Glutamatergic neuron (in vitro differentiated cells): ENCODE measurements around the gene GATA5. TPM values are rescaled to one million over a fixed set of nuclear protein-coding genes. Genes with fewer than 3 reads are reported as not detected.

Experiments used
- DNase-seq: peaks from one replicate; pipeline ENCODE4 v3.0.0; 2022
- H3K27ac Mint-ChIP-seq: one replicate; pipeline ENCODE4 v1.8.0; 2020; ENCODE audit warnings: mild to moderate bottlenecking, mixed read lengths, inconsistent platforms; ENCODE audit not compliant: unreplicated experiment
- H3K27me3 Mint-ChIP-seq: one replicate; pipeline ENCODE4 v1.8.0; 2020; ENCODE audit warnings: mild to moderate bottlenecking, moderate library complexity, mixed read lengths, inconsistent platforms; ENCODE audit not compliant: unreplicated experiment
- H3K36me3 Mint-ChIP-seq: one replicate; pipeline ENCODE4 v1.8.0; 2020; ENCODE audit warnings: mild to moderate bottlenecking, mixed read lengths, inconsistent platforms; ENCODE audit not compliant: unreplicated experiment
- H3K4me1 Mint-ChIP-seq: one replicate; pipeline ENCODE4 v1.8.0; 2020; ENCODE audit warnings: mild to moderate bottlenecking, low read depth, mixed read lengths, inconsistent platforms; ENCODE audit not compliant: unreplicated experiment
- H3K4me3 Mint-ChIP-seq: one replicate; pipeline ENCODE4 v1.8.0; 2020; ENCODE audit warnings: mild to moderate bottlenecking, mixed read lengths, inconsistent platforms; ENCODE audit not compliant: unreplicated experiment
- H3K9me3 Mint-ChIP-seq: one replicate; pipeline ENCODE4 v1.8.0; 2020; ENCODE audit warnings: mild to moderate bottlenecking, moderate library complexity, mixed read lengths, inconsistent platforms; ENCODE audit not compliant: unreplicated experiment
- total RNA-seq: library from RNA; stranded (reverse); fragmentation: NEBNext Ultra II Directional; extraction: Animal tissue kit (Norgen Biotek cat#: 25700); gene quantifications from one replicate; pipeline ENCODE4 v1.2.1, GENCODE V29; 2021; ENCODE audit not compliant: unreplicated experiment
- TF ChIP-seq, protein P1 (sequence below): fragments of 200-600 bp; sonication (generic); IDR thresholded peaks from one replicate; pipeline ENCODE4 v1.5.0; 2021; ENCODE audit not compliant: partially characterized antibody, unreplicated experiment

The GATA5 gene
- total RNA-seq, 1 donor from 2014 or later: 1.3 TPM

DNA sequence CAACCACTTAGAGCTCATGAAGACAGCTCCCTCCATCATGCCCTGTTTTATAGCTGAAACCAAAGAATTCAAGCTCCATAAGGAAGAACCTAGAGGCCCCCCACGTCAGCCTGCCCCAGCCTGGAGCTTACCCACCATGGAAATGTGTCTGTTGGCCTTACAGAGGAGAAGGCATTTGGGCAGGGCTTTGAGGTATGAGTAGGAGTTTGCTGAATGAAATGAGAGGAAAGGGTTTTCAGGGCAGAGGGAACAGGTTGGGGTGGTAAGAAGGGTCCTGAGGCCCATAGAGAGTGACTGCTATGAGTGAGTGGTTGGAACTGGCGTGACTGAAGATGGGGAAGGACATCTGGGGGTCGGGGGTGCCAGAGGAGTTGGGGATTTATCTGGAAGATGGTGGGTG lies 12.7 kb upstream of the GATA5 start:
- TF ChIP-seq, protein P1, sequence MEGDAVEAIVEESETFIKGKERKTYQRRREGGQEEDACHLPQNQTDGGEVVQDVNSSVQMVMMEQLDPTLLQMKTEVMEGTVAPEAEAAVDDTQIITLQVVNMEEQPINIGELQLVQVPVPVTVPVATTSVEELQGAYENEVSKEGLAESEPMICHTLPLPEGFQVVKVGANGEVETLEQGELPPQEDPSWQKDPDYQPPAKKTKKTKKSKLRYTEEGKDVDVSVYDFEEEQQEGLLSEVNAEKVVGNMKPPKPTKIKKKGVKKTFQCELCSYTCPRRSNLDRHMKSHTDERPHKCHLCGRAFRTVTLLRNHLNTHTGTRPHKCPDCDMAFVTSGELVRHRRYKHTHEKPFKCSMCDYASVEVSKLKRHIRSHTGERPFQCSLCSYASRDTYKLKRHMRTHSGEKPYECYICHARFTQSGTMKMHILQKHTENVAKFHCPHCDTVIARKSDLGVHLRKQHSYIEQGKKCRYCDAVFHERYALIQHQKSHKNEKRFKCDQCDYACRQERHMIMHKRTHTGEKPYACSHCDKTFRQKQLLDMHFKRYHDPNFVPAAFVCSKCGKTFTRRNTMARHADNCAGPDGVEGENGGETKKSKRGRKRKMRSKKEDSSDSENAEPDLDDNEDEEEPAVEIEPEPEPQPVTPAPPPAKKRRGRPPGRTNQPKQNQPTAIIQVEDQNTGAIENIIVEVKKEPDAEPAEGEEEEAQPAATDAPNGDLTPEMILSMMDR: no peak
- no peaks in the 10 kb centered on the region for H3K36me3 Mint-ChIP-seq
- peaks cover 2% of the 10 kb centered on the region for H3K27me3 Mint-ChIP-seq
- no peak overlapping the region for H3K27ac Mint-ChIP-seq
- DNase-seq: no peak
- H3K4me1 Mint-ChIP-seq: peaks cover 1% of the 10 kb centered on the region
- H3K9me3 Mint-ChIP-seq: peaks cover 9% of the 10 kb centered on the region
- peak overlapping the region; percentile 18 for H3K4me3 Mint-ChIP-seq

DNA sequence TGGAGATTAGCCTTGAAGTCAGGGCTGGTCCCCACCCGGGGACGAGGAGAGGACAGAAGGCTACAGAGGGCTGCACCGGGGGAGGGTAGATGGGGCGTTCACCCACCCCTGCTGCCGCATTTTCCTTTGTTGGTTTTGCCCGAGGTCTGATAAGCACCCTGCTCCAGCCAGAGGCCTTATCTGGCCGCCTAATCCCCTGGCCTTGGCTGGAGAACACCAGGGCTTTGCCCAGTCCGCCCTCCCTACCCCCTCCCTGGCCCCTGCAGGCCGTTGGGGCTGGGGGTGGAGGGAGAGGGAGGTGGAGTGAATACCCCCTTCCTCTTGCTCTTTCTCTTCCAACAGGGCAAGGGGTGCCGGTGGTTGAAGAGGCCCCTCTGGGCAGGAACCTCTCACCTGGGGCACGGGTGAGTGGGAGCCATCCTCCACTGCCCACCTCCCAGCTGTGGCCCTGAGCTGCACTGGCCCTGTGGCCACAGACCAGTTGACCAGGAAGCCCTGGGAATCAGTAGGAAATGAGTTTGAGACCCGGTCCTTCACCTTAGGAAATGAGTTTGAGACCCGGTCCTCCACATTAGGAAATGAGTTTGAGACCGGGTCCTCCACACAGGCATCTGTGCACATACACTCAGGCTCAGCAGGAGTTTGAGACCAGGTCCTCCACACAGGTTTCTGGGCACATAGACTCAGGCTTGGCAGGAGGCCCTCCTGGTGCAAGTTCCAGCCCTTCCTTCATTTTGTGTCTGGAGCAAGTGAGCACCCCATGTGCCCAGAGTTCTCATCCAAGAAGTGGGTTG lies 12.0 kb upstream of the GATA5 start:
- Mint-ChIP-seq H3K36me3 (no peaks in the 10 kb centered on the region), H3K9me3 (peaks cover 9% of the 10 kb centered on the region), H3K27ac (no peak overlapping the region), H3K4me3 (no peak overlapping the region), H3K4me1 (peaks cover 4% of the 10 kb centered on the region), H3K27me3 (peaks cover 2% of the 10 kb centered on the region)
- TF ChIP-seq, protein P1: no peak
- no peak for DNase-seq

DNA sequence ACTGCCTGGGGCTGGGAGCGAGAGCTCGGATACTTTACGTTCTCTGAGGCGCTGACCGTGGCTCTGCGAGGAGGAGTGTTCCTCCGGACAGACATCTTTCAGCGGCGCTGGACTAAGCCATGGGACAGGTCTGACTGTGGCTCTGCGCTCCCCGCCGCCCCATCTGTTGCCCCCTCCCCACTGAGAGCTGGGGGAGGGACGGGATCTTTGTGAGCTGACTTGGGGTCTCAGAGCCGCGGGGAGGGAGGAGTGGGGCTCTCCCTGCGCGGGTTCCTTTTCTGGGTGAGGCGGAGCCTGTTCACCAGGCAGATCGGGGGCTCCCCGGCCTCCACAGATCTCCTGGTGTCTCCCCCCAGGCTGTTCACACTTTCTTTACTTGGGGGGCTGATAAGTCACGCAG lies 11.3 kb upstream of the GATA5 start:
- Mint-ChIP-seq H3K4me1 (peaks cover 4% of the 10 kb centered on the region), H3K4me3 (no peak overlapping the region), H3K9me3 (peaks cover 9% of the 10 kb centered on the region), H3K36me3 (no peaks in the 10 kb centered on the region), H3K27me3 (peaks cover 2% of the 10 kb centered on the region), H3K27ac (no peak overlapping the region)
- DNase-seq: no peak
- TF ChIP-seq, protein P1: no peak

DNA sequence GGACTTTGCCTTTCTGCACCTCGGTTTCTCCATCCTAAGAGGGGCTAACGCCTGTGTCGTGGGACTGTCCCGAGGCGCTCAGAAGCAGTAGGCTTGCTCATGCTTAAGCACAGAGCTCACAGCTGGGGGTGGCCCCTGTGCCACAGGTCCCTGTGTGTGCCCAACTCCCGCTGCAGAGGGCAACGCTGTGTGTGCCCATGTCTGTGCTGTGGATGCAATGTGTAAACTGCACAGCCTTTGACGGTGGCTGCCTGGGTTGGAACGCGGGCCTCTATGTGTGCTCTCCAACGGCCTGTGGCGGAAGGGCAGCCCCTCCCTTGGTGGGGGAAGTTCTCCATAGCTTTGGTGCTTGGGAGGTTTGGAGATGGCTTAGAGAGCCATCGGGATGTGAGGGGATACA lies 10.7 kb upstream of the GATA5 start:
- H3K36me3 Mint-ChIP-seq: no peaks in the 10 kb centered on the region
- H3K4me3 Mint-ChIP-seq: no peak overlapping the region
- H3K9me3 Mint-ChIP-seq: peaks cover 9% of the 10 kb centered on the region
- H3K4me1 Mint-ChIP-seq: peaks cover 5% of the 10 kb centered on the region
- H3K27me3 Mint-ChIP-seq: peaks cover 2% of the 10 kb centered on the region
- no peak overlapping the region for H3K27ac Mint-ChIP-seq
- TF ChIP-seq, protein P1: no peak
- DNase-seq: no peak

DNA sequence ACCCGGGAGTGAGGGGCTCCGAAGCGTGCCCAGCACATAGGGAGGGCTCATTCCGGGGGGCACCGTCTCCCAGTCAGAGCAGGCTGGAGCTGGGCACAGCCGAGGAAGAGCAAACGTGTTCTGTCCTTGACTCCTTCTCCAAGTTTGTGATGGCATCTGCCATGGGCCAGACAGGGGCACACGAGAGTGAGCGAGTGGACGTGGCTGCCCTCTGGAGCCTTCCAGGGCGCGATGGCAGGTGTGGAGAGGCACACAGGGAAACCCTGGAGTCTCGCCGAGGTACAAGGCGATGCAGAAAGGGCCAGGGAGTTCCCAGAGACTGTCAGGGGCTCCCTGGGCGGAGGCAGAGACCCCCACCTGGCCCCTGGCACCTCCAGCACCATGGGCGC lies 9.9 kb upstream of the GATA5 start:
- Mint-ChIP-seq H3K36me3 (no peaks in the 10 kb centered on the region), H3K4me1 (peaks cover 5% of the 10 kb centered on the region), H3K4me3 (no peak overlapping the region), H3K9me3 (peaks cover 9% of the 10 kb centered on the region), H3K27ac (no peak overlapping the region), H3K27me3 (peaks cover 2% of the 10 kb centered on the region)
- TF ChIP-seq, protein P1: no peak
- DNase-seq: no peak
